ENCODE measurements around the gene ZKSCAN5. TPM values are rescaled to one million over a fixed set of nuclear protein-coding genes. Genes with fewer than 3 reads are reported as not detected.

The ZKSCAN5 gene
- polyA plus RNA-seq, 1 donor (not counting 4 experiments of a cell fraction or from before 2014, with no cell fraction given) = 8.4 TPM

DNA sequence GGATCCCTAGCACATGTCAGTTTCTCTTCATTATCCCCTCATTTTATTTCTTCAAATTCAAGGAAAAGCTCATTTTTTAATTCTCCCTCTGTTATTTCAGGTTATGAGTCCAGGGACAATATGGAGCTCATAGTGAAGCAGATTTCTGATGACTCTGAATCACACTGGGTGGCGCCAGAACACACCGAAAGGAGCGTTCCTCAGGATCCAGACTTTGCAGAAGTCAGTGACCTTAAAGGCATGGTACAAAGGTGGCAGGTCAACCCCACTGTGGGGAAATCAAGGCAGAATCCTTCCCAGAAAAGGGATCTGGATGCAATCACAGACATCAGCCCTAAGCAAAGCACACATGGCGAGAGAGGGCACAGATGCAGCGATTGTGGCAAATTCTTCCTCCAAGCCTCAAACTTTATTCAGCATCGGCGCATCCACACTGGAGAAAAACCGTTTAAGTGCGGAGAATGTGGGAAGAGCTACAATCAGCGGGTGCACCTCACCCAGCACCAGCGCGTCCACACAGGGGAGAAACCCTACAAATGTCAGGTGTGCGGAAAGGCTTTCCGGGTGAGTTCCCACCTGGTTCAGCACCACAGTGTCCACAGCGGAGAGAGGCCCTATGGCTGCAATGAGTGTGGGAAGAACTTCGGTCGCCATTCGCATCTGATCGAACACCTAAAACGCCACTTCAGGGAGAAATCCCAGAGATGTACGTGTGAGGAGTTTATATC is 21.4 kb downstream of the ZKSCAN5 start:
- FAIRE-seq (no peak), DNase-seq (ENCODE audit: low read depth, low spot score) (no peak)
- Histone ChIP-seq H2AFZ (ENCODE audit: control insufficient read depth, low read length) (no peak overlapping the region), H3K9me3 (ENCODE audit: control insufficient read depth, low read depth, low read length) (peaks cover 3% of the 10 kb centered on the region), H3K36me3 (ENCODE audit: control insufficient read depth in 2 of 2, extremely low read depth in 1 of 2, insufficient read depth in 2 of 2, low read length in 2 of 2) (peaks cover 10 to 15% of the 10 kb centered on the region in 2 experiments), H3K27me3 (ENCODE audit: control insufficient read depth, extremely low read depth, insufficient read depth, low read length) (no peaks in the 10 kb centered on the region), H3K79me2 (ENCODE audit: control insufficient read depth, insufficient read depth, low read length) (no peaks in the 10 kb centered on the region), H3K4me3 (ENCODE audit: control insufficient read depth in 2 of 3, extremely low read depth in 1 of 3, insufficient read depth in 2 of 3, low read depth in 1 of 3, low read length in 3 of 3) (no peak overlapping the region), H4K20me1 (ENCODE audit: control insufficient read depth, extremely low read depth, insufficient read depth, low read length) (no peaks in the 10 kb centered on the region), H3K4me2 (ENCODE audit: control insufficient read depth, extremely low read depth, insufficient read depth, low read depth, low read length) (no peak overlapping the region), H3K9ac (ENCODE audit: control insufficient read depth, extremely low read depth, insufficient read depth, low read length) (no peak overlapping the region), H3K9me1 (ENCODE audit: control insufficient read depth, extremely low read depth, insufficient read depth, low read length) (no peaks in the 10 kb centered on the region), H3K27ac (ENCODE audit: control insufficient read depth, insufficient read depth, low read length) (no peak overlapping the region), H3K4me1 (ENCODE audit: control insufficient read depth, extremely low read depth, insufficient read depth, low read length) (no peaks in the 10 kb centered on the region)
- dilution Hi-C loops (cut with MboI; ENCODE audit: extremely low pct_ligation_motif_present, low sequenced_read_pairs) = no loop called here
- TF ChIP-seq, protein P1, sequence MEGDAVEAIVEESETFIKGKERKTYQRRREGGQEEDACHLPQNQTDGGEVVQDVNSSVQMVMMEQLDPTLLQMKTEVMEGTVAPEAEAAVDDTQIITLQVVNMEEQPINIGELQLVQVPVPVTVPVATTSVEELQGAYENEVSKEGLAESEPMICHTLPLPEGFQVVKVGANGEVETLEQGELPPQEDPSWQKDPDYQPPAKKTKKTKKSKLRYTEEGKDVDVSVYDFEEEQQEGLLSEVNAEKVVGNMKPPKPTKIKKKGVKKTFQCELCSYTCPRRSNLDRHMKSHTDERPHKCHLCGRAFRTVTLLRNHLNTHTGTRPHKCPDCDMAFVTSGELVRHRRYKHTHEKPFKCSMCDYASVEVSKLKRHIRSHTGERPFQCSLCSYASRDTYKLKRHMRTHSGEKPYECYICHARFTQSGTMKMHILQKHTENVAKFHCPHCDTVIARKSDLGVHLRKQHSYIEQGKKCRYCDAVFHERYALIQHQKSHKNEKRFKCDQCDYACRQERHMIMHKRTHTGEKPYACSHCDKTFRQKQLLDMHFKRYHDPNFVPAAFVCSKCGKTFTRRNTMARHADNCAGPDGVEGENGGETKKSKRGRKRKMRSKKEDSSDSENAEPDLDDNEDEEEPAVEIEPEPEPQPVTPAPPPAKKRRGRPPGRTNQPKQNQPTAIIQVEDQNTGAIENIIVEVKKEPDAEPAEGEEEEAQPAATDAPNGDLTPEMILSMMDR (optimal IDR thresholded peaks at IDR 0.05 in 1 of 3, IDR thresholded peaks at IDR 0.05 in 1 of 3, conservative IDR thresholded peaks at IDR 0.05 in 1 of 3; ENCODE audit: extremely low read depth in 1 of 3, insufficient read depth in 2 of 3, low read length in 3 of 3) = peak; percentile 28 to 59 (median 42)
- TF ChIP-seq EZH2 (IDR thresholded peaks at IDR 0.05; ENCODE audit: low read length) = no peak

DNA sequence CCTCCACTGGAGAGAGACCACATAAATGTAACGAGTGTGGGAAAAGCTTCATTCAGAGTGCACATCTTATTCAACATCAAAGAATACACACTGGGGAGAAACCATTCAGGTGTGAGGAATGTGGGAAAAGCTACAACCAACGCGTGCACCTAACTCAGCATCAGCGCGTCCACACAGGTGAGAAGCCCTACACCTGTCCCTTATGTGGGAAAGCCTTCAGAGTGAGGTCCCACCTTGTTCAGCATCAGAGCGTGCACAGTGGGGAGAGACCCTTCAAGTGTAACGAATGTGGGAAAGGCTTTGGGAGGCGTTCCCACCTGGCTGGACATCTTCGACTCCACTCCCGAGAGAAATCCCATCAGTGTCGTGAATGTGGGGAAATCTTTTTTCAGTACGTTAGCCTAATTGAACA is 26.9 kb downstream of the ZKSCAN5 start:
- Histone ChIP-seq H3K4me2 (ENCODE audit: control insufficient read depth, extremely low read depth, insufficient read depth, low read depth, low read length) (no peak overlapping the region), H3K27me3 (ENCODE audit: control insufficient read depth, extremely low read depth, insufficient read depth, low read length) (no peaks in the 10 kb centered on the region), H3K79me2 (ENCODE audit: control insufficient read depth, insufficient read depth, low read length) (no peaks in the 10 kb centered on the region), H2AFZ (ENCODE audit: control insufficient read depth, low read length) (no peak overlapping the region), H3K4me3 (ENCODE audit: control insufficient read depth in 2 of 3, extremely low read depth in 1 of 3, insufficient read depth in 2 of 3, low read depth in 1 of 3, low read length in 3 of 3) (no peak overlapping the region), H3K9me3 (ENCODE audit: control insufficient read depth, low read depth, low read length) (peaks cover 23% of the 10 kb centered on the region), H3K9me1 (ENCODE audit: control insufficient read depth, extremely low read depth, insufficient read depth, low read length) (no peaks in the 10 kb centered on the region), H3K27ac (ENCODE audit: control insufficient read depth, insufficient read depth, low read length) (no peak overlapping the region), H3K4me1 (ENCODE audit: control insufficient read depth, extremely low read depth, insufficient read depth, low read length) (no peaks in the 10 kb centered on the region), H3K9ac (ENCODE audit: control insufficient read depth, extremely low read depth, insufficient read depth, low read length) (no peak overlapping the region), H3K36me3 (ENCODE audit: control insufficient read depth in 2 of 2, extremely low read depth in 1 of 2, insufficient read depth in 2 of 2, low read length in 2 of 2) (peaks cover 22 to 24% of the 10 kb centered on the region in 2 experiments), H4K20me1 (ENCODE audit: control insufficient read depth, extremely low read depth, insufficient read depth, low read length) (no peaks in the 10 kb centered on the region)
- dilution Hi-C loops (cut with MboI; ENCODE audit: extremely low pct_ligation_motif_present, low sequenced_read_pairs) = no loop called here
- TF ChIP-seq EZH2 (IDR thresholded peaks at IDR 0.05; ENCODE audit: low read length) = no peak
- TF ChIP-seq, protein P1 (optimal IDR thresholded peaks at IDR 0.05 in 1 of 3, IDR thresholded peaks at IDR 0.05 in 1 of 3, conservative IDR thresholded peaks at IDR 0.05 in 1 of 3; ENCODE audit: extremely low read depth in 1 of 3, insufficient read depth in 2 of 3, low read length in 3 of 3) = no peak
- no peak for DNase-seq (ENCODE audit: low read depth, low spot score)
- no peak for FAIRE-seq
